GM21360 (cell line): ENCODE results near the gene ACP7.
"Not testable (repeated sequence)": the region's sequence is repeated elsewhere in the genome, so short reads cannot be mapped to it uniquely, and the experiment has no call there.

Source experiments
- ATAC-seq: cut with Tn5 transposase; IDR thresholded peaks from one replicate; pipeline ENCODE4 v1.9.1; 2021; ENCODE audit warnings: mild to moderate bottlenecking, moderate library complexity; ENCODE audit not compliant: unreplicated experiment

Gene ACP7

DNA sequence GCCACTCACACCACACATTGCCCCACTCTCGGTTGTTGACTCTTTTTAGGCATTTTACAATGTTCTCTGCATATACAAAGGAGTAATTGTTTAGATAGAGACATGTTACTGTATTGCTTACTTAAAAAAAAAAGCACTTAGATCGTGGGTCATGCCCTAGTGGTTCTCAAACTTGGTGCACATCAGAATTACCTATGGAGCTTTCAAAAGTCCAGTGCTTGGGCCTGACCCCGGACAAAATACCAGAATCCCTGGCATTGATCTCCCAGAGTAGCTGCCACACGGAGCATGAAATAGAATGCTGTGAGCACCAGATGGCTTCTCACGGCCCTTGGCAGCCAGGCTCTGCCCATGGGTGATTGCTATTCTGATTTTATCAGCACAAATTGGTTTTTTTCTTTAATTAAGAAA is 20.0 kb downstream of the ACP7 start:
- ATAC-seq: no peak

DNA sequence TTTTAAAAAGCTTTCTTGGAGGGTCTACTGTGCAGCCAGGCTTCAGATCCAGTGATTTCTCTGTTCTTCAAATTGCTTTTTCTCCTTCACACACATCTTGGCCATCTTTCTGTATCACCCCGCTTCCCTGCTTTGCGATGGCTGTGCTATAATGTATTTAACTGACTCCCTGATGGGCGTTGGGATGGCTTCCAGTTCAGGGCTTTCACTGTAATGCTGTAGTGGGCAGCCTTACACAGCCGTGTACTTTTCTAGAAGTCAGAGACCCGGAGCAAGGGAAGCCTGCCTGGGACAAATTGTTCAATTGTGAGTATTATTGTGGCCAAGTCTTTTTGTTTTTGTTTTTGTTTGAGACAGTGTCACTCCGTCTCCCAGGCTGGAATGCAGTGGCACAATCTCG is 22.0 kb downstream of the ACP7 start:
- ATAC-seq: no peak

DNA sequence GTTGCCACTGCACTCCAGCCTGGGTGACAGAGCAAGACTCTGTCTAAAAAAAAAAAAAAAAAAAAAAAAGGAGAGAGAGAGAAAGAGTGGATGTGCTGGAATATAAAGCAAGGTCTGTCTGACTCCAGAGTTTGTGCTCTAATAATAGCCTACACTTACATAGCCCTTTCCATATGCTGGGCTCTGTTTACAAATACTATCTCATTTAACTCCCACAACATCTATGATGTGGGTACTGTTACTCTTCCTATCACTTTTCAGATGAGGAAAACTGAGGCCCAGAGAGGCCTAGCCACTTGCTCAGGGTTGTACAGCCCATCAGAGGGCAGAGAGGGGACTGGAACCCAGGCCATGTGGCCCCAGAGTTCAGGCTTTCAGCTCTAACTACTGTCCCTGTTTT is 25.5 kb downstream of the ACP7 start:
- no peak for ATAC-seq

DNA sequence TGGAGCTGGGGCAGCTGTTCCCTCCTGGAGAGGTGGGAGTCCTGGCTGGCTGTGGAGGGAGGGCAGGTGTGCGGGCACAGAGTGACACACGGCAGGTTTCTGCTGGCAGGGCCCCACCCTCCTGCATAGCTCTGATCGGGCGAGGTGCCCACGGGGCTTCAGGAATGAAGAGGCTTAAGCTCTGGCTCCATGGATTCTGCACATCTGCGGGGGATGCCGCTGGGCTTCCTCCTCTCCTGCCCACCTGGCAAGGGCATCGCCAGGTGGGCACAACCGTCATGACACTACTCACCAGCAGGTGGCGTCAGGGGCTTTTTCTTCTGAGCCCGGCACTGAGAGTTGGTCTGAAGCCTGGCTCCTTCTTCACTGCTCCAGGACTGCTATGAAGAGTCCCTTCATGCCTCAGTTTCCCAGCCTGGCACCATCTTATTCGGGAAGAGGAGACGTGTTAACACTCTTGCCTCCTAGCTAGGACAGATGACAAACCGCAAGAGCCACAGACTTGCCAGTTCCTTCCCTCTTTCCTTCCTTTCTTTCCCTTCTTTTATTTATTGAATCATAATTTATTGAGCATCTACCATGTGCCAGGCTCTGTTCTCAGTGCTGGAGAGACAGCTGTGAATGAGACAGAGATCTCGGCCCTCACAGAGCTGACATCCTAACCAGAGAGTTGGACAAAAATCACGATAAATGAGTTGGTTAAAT is 26.2 kb downstream of the ACP7 start:
- ATAC-seq: no peak

DNA sequence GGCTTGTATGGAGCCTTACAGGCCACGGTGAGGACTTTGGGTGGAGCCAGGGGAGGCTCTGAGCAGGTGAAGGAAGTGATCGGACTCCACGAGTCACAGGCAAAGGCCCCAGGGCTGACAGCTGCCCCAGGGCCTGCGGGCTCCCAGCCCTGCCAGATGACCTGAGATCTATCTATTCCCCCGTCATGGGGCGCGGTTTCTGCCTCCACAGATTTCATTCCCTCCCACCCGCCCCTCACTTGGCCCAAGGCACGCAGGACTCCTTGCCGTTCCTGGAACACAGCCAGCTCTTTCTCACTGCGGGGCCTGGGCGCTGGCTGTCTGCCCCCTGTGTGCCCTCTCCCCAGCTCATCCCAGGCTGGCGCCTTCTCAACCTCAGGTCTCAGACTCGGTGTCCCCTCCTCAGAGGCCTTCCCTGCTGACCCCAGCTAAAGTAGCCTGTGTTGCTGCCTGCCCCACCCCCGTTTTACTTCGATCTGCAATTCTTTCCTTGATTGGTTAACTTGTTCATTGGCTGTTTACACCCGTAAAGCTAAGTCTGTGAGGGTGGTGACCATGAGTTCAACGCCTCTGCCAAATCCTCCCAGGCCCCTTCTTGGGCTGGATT is 27.5 kb downstream of the ACP7 start:
- ATAC-seq: no peak

DNA sequence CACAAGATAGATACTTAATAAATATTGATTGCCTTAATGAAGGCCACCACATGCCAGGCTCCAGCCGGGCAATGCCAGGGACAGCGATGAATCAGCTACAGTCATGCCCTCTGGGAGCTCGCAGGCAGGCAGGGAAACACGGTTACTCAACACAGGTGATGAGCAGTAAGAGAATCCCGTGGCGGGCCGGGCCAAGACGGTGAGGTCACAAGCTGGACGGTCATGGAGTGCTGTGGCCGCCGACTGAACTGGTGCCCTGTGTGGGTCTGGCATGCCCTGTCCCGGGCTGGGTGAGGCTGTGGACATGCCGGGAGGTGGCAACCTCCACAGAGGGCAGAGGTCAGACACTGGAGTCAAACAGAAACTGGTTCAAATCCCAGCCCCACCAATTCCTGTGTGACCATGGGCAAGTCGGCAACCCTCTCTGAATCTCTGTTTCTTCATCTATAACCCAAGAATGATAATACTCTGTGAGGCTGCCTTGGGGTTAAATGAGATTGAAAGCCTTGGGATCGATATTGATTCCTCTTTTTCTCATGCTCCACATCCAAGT is 28.2 kb downstream of the ACP7 start:
- ATAC-seq: no peak

DNA sequence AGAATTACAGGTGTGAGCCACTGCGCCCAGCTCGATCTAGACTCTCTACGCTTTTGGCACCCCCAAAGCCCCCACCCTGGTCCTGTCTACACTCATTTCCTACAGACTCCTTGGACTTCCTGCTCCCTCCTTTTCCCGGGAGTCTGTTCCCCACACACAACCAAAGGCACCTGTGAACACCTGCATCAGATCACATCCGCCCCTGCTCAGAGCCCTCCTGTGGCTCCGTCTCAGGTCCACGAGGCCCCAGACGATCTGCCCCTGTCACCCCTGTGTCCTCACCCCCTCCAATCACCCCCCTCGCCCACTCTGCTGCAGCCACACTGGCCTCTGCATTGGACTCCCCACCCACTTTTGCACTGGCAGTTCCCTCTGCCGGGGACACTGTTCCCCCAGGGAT is 29.0 kb downstream of the ACP7 start:
- no peak for ATAC-seq

DNA sequence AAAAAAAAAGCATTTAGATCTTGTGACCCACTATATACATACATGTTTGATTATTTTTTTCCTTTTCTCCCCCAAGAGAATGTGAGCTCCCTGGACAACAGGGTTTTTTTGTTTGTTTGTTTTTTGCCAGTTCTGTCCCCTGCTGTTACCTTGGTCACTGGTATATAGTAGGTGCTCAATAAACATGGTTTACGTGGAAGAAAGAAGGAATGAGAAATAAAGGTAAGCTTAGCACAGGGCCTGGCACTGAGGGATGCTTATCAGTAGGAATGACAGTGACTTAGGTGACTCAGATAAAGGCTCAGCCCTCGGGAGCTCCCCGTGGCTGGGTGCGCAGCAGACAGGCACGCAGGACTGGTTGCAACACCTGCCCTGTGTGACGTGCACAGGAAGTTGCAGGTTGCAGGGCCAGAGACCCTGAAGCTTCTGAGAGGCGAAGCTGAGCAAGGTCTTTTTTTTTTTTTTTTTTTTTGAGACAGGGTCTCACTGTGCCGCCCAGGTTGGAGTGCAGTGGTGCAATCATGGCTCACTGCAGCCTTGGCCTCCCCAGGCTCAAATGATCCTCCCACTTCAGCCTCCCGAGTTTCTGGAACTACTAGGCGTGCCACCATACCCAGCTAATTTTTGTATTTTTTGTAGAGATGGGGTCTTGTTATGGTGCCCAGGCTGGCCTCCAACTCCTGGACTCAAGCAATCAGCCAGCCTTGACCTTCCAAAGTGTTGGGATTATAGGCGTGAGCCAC is 31.1 kb downstream of the ACP7 start:
- ATAC-seq: no peak

DNA sequence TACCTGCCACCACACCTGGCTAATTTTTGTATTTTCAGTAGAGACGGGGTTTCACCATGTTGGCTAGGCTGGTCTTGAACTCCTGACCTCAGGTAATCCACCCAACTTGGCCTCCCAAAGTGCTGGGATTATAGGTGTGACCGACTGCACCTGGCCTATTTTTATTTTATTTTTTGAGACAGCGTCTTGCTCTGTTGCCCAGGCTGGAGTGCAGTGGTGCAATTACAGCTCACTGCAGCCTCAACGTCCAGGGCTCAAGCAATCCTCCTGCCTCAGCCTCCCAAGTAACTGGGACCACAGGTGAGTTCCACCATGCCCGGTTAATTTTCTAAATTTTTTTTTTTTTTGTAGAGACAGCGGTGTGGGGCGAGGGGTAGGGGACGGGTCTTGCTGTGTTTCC is 32.9 kb downstream of the ACP7 start:
- not testable (repeated sequence) for ATAC-seq

DNA sequence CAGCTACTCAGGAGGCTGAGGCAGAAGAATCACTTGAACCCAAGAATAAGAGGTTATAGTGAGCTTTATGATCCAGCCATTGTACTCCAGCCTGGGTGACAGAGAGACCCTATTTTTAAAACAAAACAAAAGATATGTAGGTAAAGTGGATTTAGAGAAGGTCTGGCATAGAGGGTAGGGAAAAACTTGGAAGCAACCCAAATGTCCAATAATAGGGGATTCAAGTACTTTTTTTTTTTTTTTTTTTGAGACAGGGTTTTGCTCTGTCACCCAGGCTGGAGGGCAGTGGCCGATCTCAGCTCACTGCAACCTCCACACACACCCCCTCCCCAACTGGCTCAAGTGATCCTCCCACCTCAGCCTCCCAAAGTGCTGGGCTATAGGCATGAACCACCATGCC is 35.7 kb downstream of the ACP7 start:
- no peak for ATAC-seq

DNA sequence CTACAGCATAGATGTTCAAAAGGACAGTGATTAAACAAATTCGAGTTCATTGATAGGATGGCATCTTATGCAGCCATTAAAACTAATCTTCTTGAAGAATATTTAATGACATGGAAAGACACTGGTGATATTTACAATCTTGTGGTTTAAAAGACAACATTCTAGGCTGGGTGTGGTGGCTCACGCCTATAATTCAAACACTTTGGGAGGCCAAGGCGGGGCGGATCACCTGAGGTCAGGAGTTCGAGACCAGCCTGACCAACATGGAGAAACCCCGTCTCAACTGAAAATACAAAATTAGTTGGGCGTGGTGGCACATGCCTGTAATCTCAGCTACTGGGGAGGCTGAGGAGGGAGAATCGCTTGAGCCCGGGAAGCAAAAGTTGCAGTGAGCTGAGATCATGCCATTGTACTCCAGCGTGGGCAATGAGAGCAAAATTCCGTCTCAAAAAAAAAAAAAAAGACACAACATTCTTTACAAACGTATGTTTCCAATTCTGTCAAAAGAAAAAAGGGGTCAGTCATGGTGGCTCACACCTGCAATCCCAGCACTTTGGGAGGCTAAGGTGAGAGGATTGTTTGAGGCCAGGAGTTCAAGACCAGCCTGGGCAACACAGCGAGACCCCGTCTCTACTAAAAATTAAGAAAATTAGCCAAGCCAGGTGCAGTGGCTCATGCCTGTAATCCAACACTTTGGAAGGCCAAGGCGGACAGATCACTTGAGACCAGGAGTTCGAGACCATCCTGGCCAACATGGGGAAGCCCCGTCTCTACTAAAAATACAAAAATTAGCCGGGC is 39.0 kb downstream of the ACP7 start:
- ATAC-seq: no peak

DNA sequence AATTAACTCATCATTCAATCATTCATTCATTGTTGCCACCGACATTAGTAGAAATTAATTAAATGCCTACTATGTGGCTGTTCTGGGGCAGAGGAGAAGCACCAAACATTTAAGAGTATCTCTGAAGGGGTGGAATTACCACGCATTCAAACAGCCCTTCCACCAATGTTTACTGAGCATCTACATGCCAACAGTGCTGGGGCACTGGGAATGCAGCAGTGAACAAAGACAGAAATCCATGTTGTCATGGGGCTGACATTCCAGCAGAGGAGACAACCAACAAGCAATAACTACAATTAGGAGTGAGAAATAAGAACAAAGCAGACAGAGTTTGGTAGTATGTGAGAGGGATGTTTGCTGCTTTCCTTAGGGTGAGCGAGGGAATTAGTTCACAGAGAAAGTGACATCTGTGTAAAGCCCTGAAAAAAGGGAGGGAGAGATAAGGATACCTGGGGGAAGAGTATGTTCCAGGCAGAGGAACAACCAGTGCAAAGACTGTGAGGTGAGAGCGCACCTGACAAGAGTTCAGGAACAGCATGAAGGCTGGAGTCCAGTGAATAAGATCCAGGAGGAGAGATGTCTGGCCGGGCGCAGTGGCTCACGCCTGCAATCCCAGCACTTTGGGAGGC is 40.1 kb downstream of the ACP7 start:
- no peak for ATAC-seq

DNA sequence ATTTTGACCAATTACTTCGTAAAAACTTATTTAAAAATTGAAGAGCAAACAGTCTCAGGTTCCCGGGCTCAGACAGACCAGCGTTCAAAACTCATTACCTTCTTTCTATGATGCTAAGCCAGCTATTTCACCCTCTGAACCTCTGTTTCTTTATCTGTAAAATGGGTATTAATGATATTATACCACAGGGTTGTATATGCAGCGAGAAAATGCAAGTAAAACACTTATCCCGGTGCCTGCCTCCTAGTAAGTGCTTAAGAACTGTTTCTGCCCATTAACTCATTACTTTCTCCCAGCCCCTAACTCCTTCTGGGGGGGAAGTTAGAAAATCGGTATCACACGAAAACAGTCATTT is 41.0 kb downstream of the ACP7 start:
- ATAC-seq: no peak

DNA sequence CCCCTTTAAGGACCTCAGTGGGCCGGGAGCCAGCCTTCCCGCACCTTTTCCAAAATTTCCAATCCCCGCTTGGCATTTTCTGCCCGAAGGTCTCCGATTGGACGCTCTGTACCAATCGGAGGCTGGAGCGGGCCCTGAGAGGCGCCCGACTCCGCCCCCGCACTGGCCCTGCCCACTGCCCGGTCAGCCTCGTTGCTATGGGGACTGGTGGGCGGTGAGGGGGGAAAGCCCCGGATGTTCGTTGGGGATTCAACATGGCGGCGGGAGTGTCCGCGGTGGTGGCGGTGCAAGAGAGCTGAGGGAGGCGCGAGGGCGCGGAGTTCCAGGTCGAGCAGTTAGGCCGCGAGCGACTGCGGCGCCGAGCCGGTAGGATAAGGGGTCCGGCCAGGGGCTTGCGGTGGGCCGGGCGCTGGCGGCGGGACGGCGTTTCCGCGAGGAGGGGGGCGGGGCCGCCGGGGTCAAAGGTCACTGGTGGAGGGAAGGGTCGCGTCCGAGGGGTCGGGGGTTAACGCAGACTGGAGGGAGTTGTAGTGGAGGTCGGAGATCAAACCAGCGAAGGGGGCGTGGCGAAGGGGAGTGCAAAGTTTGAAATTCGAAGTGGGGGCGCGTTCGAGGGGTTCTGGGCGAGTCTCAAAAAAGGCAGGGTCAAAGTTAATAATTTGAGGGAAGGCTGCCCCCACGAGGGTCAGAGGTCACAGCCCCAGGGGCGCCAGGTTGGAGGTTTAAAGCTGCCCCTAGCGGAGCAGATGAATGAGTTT is 41.6 kb downstream of the ACP7 start, which contains the start of gene PAK4:
Gene PAK4 (plus strand): TSS at position 233 of the 758 bp plus-strand sequence. CDS start 43,768 bp downstream, outside the sequence.
- ATAC-seq: peak; percentile 92

DNA sequence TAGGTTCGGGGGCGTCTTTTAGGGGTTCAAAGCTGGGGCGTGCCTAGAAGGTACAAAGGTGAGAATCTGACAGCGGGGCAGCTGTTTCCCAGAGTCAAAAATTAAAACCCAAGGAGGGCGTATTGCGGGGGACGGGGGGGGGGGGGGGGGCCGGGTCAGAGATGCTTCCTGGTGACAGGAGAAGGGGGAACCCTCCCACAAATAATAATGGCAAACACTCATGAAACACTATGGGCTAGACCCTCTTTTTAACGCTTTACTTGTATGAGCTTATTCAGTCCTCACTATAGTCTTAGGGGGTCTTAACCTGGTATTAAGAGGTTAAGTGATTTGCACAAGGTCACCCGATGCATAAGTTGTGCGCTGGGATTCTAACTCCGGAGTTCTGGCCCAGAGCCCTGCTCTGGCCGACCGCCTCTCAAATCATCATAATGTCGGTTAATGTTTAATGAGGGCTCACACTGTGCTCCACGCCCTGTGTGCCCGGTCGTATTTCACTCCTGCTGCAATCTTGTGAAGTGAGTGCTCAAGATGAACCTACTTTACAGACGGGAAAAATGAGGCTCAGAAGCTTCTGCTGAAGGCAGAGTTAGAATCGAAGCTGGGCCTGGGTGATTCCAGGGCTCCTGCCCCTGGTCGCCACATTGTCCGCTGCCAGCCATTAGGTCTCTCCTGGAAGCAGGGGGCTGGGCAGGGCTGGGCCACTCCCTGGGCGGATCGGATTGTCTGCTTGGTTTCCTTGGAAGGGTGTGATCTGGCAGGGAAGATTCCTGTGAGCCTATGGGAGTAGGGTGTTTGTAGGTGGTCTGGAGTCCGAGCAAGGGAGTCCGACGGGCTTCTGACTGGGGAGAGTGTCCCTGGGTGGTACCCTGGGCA is 42.4 kb downstream of the ACP7 start:
- ATAC-seq: no peak

DNA sequence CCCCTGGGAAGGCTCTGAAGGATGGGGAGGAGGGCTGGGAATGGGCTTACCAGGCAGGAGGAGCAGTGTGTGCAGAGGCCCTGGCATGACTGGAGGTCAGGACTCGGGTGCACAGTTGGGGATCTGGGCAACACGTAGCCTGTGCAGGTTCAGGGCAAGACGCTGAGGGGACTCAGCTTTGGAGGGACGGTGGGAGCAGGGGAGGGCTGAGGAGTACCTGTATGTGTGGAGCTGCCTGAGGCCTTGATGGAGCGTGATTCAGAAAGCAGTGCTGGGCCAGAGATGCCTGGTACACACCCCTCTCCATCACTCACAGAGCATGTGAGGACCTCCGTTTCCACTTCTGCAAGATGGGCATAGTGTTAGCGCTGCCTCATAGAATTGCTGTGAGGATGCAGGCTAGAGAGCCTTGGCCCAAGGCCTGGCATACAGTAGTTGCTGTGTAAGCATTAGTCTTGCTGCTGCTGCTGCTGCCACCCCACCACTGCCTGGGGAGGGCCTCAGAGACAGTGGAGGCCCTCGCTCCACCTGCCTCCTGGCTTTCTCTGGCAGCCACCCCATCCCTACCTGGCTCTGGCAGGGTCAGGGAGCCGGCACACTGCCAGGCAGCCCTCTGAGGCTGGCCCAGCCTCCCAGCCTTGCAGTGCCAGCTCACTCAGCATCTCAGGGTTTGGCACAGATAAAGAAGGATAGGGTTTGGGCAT is 43.8 kb downstream of the ACP7 start:
- no peak for ATAC-seq

DNA sequence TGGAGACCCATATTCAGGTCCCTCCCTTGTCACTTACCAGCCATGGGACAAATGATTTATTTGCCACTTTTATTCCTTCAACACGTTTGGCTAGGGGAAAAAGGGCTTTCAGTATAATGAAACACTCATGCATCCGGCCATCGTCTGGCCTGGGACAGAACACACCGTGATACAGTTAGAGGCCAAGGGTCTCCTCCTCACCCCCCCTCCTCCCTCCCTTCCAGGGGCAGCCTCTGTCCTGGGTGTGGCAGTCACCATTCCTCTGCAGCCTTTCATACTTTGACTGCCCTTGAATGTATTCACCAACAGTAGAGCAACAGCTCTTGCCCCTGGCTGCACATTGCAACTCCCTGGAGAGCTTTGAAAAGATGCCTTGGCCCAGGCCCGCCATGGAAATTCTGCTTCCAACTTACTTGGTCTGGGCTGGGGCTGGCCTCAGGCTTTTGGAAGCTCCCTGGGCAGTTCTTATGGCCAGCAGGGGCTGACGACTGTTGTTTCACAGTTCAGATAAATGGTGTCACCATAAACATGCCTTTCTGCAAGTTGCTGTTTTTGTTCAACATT is 44.4 kb downstream of the ACP7 start:
- ATAC-seq: no peak

DNA sequence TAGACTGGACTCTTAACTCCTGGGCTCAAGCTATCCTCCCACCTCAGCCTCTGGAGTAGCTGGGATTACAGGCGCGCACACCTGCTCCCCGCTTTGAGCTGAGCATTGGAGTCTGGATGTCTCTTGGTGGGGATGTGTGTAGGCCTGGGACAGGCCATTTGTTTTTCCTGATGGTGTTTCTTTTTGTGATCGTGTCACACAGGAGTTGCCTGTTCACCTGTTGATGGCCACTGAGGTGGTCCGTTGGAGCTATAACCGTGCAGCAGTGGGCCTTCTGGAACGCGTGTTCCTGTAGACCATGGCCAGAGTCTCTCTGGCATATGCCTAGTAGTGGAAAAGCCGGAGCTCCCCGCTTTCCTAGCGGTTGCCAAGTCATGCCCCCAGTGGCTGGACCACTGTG is 44.9 kb downstream of the ACP7 start:
- no peak for ATAC-seq
